Heart left ventricle (tissue), 16 donors: ENCODE data around the gene HSD17B8. TPM values are rescaled to one million over a fixed set of nuclear protein-coding genes. Genes with fewer than 3 reads are reported as not detected.

Experiments
- ATAC-seq, 4 donors: fragments of 200-7000 bp; cut with Tn5 transposase; one replicate each; pipeline ENCODE4 v1.9.1; 2020 to 2022; ENCODE audit warnings: moderate library complexity in 4 of 4, mild to moderate bottlenecking in 3 of 4, moderate number of reproducible peaks in 1 of 4
- DNase-seq, 5 donors: peaks; one replicate each; pipeline ENCODE4 v3.0.0-alpha.2; 2020
- H3K27ac ChIP-seq, 12 donors: fragments of 200-600 bp; sonication (generic) in 4 of 12; one replicate each; pipeline versions ENCODE4 v1.5.0 to v1.8.0; 2016 to 2022; ENCODE audit warnings: mild to moderate bottlenecking in 2 of 12
- H3K27me3 ChIP-seq, 9 donors: fragments of 200-600 bp; sonication (generic) in 2 of 9; one replicate each; pipeline versions ENCODE4 v1.5.1 to v1.8.0; 2016 to 2022; ENCODE audit warnings: mild to moderate bottlenecking in 3 of 9
- H3K36me3 ChIP-seq, 9 donors: fragments of 200-600 bp; sonication (generic) in 2 of 9; one replicate each; pipeline versions ENCODE4 v1.5.0 to v1.8.0; 2018 to 2022; ENCODE audit warnings: mild to moderate bottlenecking in 2 of 9
- H3K4me1 ChIP-seq, 12 donors: fragments of 200-600 bp; sonication (generic) in 4 of 12; one replicate each; pipeline versions ENCODE4 v1.5.0 to v1.8.0; 2016 to 2022; ENCODE audit warnings: mild to moderate bottlenecking in 3 of 12
- H3K4me3 ChIP-seq, 12 donors: fragments of 200-600 bp; sonication (generic) in 4 of 12; one replicate each; pipeline versions ENCODE4 v1.5.0 to v1.8.0; 2017 to 2022; ENCODE audit warnings: mild to moderate bottlenecking in 9 of 12, moderate library complexity in 4 of 12
- H3K9me3 ChIP-seq, 12 donors: fragments of 200-600 bp; sonication (generic) in 4 of 12; one replicate each; pipeline versions ENCODE4 v1.5.0 to v1.8.0; 2016 to 2022; ENCODE audit warnings: mild to moderate bottlenecking in 1 of 12
- POLR2A ChIP-seq, 2 donors: fragments of 450-650 bp; IDR thresholded peaks; one replicate each; pipeline ENCODE4 v1.6.1; 2017; ENCODE audit warnings: antibody characterized with exemption in 2 of 2, mild to moderate bottlenecking in 2 of 2, moderate library complexity in 2 of 2
- WGBS, 4 donors: extraction: QIAGEN DNeasy Blood & Tissue Kit in 2 of 4; methylation state at CpG; one replicate each; pipeline versions ENCODE4 v1.1.5 to v1.1.7; 2013 to 2018; 5-methylcytosine and 5-hydroxymethylcytosine counted together
- intact Hi-C, 10 donors: fragments of 100-400 bp; cut with DNase I; formaldehyde crosslinking; loops; one replicate each; pipeline versions ENCODE4 v1.11.1 to v1.14.2; 2022
- polyA plus RNA-seq, 2 donors: library from polyadenylated mRNA; stranded (reverse); fragments of 200-250 nt; gene quantifications; one replicate each; pipeline ENCODE4 v1.2.3, GENCODE V29; 2013
- total RNA-seq, 9 donors: library from RNA; depleted of rRNA in 2 of 9; stranded (reverse); fragments of >200 nt in 2 of 9; fragmentation: NEBNext Ultra II Directional in 3 of 9; extraction: Animal tissue kit (Norgen Biotek cat#: 25700) in 3 of 9; gene quantifications; one replicate each; pipeline versions ENCODE4 v1.1.0 to v1.2.4, GENCODE V29; 2016 to 2023
- TF ChIP-seq, protein P1 (sequence below), 12 donors: fragments of 200-600 bp; sonication (generic) in 4 of 12; IDR thresholded peaks; one replicate each; pipeline versions ENCODE4 v1.5.0 to v1.8.0; 2018 to 2022; ENCODE audit warnings: antibody characterized with exemption in 12 of 12, mild to moderate bottlenecking in 5 of 12
- donor health status: ischemic (EF 13 %, LVEDD 7.1; RV severe dilation, severe dysfunction).
- donor health status: healthy with polysubstance abuse.
- donor health status: DM: no; HTN: yes; CAD: no.
- donor health status: DM: no; HTN: no; CAD: no.
- donor health status: ischemic (EF 25% LVEDD 6.9; RV normal size, moderate dysfunction).
- donor health status: ischemic (EF 25% LVEDD 5.7; RV mildly dilated, moderate dysfunction).
- donor health status: healthy.
- donor health status: DM: yes; HTN: yes; CAD: no.
- donor health status: ischemic (EF 35%, LVEDD 5.7; RV mildly dilated, moderate dysfunction).
- donor health status: nonischemic (EF 11% LVEDD 7.7; RV severe dilation, severe dysfunction).
- donor health status: DM: yes; HTN: yes; CAD: no.
- donor health status: PGD.
- donor health status: ischemic (EF 29% LVEDD 5.4; RV normal size, mild dysfunction).
- donor health status: nonischemic (EF 23%, LVEDD 6.1; RV moderate dilation, normal function).

The HSD17B8 gene
- total and polyA plus RNA-seq, 11 donors: 15.8 to 31.7 (median 17.9) TPM

DNA sequence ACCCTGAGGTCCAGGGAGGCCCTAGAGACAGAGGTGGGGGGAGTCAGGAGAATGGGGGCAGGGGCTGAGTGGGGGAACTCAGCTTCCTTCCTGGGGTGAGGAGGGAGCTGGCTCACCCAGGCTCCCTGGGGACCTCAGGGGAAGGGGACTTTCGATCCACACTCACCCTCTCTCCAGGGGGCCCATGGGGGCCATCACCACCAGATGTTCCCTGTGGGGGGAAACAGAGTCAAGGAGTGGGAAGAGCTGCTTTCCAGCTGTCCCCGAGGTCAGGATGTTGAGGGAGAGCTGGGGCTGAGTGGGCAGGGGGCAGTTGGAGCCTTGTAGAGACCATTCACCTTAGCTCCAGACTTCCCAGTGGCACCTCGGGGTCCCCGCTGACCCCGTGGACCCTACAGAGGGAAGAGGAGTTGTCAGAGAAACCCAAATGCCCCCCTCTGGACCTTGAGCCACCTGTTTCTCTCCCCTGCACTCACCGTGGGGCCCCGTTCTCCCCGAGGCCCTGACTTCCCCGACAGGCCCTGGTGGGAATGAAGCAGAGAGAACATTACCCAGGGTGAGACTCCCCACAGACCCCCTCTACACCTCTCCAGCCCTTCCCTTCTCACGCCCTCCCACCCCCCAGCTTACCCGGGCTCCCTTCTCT lies 30.8 kb upstream of the HSD17B8 start:
- no peaks in the 10 kb centered on the region for H3K4me1 ChIP-seq
- DNase-seq (no peak), ATAC-seq (no peak)
- 70 to 78% (median 76%) methylated on average over 8 to 11 of the region's 11 CpGs for WGBS, 4 donors
- no peaks in the 10 kb centered on the region for H3K27me3 ChIP-seq
- no peaks in the 10 kb centered on the region for H3K36me3 ChIP-seq
- H3K4me3 ChIP-seq: no peak overlapping the region
- no peak for TF ChIP-seq POLR2A (IDR thresholded peaks at IDR 0.05)
- TF ChIP-seq, protein P1, sequence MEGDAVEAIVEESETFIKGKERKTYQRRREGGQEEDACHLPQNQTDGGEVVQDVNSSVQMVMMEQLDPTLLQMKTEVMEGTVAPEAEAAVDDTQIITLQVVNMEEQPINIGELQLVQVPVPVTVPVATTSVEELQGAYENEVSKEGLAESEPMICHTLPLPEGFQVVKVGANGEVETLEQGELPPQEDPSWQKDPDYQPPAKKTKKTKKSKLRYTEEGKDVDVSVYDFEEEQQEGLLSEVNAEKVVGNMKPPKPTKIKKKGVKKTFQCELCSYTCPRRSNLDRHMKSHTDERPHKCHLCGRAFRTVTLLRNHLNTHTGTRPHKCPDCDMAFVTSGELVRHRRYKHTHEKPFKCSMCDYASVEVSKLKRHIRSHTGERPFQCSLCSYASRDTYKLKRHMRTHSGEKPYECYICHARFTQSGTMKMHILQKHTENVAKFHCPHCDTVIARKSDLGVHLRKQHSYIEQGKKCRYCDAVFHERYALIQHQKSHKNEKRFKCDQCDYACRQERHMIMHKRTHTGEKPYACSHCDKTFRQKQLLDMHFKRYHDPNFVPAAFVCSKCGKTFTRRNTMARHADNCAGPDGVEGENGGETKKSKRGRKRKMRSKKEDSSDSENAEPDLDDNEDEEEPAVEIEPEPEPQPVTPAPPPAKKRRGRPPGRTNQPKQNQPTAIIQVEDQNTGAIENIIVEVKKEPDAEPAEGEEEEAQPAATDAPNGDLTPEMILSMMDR (IDR thresholded peaks at IDR 0.05): no peak
- no peaks in the 10 kb centered on the region for H3K9me3 ChIP-seq
- no peak overlapping the region for H3K27ac ChIP-seq
- intact Hi-C loops: no loop called here

DNA sequence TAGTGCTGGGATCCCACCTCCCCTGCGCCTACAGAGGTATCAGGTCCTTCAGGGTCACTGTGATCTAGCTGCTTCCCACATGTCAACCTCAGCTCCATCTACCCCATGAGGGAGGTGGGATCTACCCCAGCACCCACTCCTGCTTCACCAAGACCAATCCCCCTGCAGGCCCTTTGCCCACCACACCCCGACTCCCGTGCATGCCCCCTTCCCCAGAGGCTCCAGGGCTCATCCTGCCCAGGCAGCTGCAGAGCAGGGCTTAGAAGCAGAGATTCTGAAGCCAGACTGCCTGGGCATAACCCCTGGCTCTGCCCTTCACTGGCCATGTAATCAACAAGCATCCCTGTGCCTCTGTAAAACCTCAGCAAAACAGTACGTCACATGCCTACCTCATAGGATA lies 29.7 kb upstream of the HSD17B8 start:
- Histone ChIP-seq H3K9me3 (no peaks in the 10 kb centered on the region), H3K27me3 (no peaks in the 10 kb centered on the region), H3K27ac (no peak overlapping the region), H3K36me3 (no peaks in the 10 kb centered on the region), H3K4me1 (no peaks in the 10 kb centered on the region), H3K4me3 (no peak overlapping the region)
- intact Hi-C loops: no loop called here
- ATAC-seq (no peak), DNase-seq (no peak)
- WGBS, 4 donors: 90 to 95% (median 90%) methylated on average over 2 to 4 of the region's 4 CpGs
- TF ChIP-seq, protein P1 (IDR thresholded peaks at IDR 0.05): no peak
- TF ChIP-seq POLR2A (IDR thresholded peaks at IDR 0.05): no peak

DNA sequence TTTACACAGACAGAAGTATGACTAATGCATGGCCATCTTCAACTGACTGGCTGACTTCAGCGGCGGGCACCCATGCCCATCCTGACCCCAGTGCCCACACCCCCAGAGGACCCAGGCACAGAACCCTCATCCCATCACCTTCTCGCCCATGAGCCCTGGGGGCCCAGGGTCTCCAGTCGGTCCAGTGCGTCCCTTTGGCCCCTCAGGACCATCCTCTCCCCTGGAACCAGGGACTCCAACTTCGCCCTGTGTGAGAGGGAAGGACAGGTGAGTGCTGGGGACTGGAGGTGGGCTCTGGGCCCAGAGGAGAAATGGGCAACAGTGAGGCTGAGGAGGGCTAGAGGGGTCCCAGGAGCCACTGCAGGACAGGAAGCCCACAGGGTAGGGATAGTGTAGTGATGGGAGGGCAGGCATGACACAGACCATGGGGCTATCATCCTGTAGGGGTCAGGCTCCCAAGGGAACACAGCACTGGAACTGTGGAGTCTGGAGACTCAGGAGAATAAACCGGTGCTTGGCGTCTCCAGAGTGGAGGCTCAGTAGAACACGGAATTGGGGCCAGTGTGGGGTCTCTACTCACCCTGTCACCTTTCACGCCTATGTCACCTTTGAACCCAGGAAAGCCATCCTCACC lies 28.9 kb upstream of the HSD17B8 start:
- H3K27ac ChIP-seq: no peak overlapping the region
- no peaks in the 10 kb centered on the region for H3K36me3 ChIP-seq
- DNase-seq (no peak), ATAC-seq (no peak)
- 77 to 91% (median 85%) methylated on average over 10 of the region's 10 CpGs for WGBS, 4 donors
- H3K9me3 ChIP-seq: no peaks in the 10 kb centered on the region
- TF ChIP-seq, protein P1 (IDR thresholded peaks at IDR 0.05): no peak
- TF ChIP-seq POLR2A (IDR thresholded peaks at IDR 0.05): no peak
- no peak overlapping the region for H3K4me3 ChIP-seq
- no peaks in the 10 kb centered on the region for H3K4me1 ChIP-seq
- intact Hi-C loops: no loop called here
- no peaks in the 10 kb centered on the region for H3K27me3 ChIP-seq

DNA sequence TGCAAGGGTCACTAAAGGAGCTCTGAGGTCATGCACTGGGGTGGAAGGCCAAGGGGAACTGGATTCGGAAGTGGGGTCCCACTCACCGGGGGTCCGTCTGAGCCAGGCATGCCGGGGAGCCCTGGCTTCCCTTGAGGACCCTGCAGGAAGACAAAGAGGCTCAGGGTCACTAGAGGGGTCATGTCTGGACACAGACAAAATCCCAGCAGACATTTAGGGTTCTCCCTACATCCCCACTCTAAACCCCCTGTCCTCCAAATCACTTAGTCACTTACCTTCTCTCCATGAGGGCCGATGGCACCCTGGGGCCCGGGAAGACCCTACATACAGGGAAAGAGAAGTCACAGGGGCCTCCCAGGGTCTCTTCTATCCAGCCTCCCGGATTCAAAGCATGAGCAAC lies 27.5 kb upstream of the HSD17B8 start:
- 95 to 97% (median 96%) methylated on average over 7 of the region's 7 CpGs for whole genome bisulfite sequencing, 4 donors
- no peak for ATAC-seq
- intact Hi-C loops: no loop called here

More for the DNA sequence above, 27.5 kb upstream of the HSD17B8 start:
- Histone ChIP-seq H3K9me3 (no peaks in the 10 kb centered on the region), H3K4me3 (no peak overlapping the region), H3K4me1 (no peaks in the 10 kb centered on the region), H3K27ac (no peak overlapping the region), H3K36me3 (no peaks in the 10 kb centered on the region), H3K27me3 (no peaks in the 10 kb centered on the region)
- TF ChIP-seq, protein P1 (IDR thresholded peaks at IDR 0.05): no peak
- no peak for TF ChIP-seq POLR2A (IDR thresholded peaks at IDR 0.05)
- no peak for DNase-seq
